ENCODE data around the gene GREB1L. TPM values are rescaled to one million over a fixed set of nuclear protein-coding genes. Genes with fewer than 3 reads are reported as not detected.

The GREB1L gene
- polyA plus RNA-seq, 1 donor (not counting 4 experiments of a cell fraction or from before 2014, with no cell fraction given) = 5.5 TPM

- dilution Hi-C loops (cut with MboI; ENCODE audit: extremely low pct_ligation_motif_present, low sequenced_read_pairs) = no loop called here
- FAIRE-seq (no peak), DNase-seq (ENCODE audit: low read depth, low spot score) (no peak)
- H3K36me3 ChIP-seq (ENCODE audit: control insufficient read depth in 2 of 2, extremely low read depth in 1 of 2, insufficient read depth in 2 of 2, low read length in 2 of 2) = no peaks in the 10 kb centered on the region
- no peaks in the 10 kb centered on the region for H4K20me1 ChIP-seq (ENCODE audit: control insufficient read depth, extremely low read depth, insufficient read depth, low read length)
- H3K4me3 ChIP-seq (ENCODE audit: control insufficient read depth in 2 of 3, extremely low read depth in 1 of 3, insufficient read depth in 2 of 3, low read depth in 1 of 3, low read length in 3 of 3) = no peak overlapping the region
- no peak overlapping the region for H3K9ac ChIP-seq (ENCODE audit: control insufficient read depth, extremely low read depth, insufficient read depth, low read length)
- H3K4me1 ChIP-seq (ENCODE audit: control insufficient read depth, extremely low read depth, insufficient read depth, low read length) = peaks cover 2% of the 10 kb centered on the region
- TF ChIP-seq, protein P1, sequence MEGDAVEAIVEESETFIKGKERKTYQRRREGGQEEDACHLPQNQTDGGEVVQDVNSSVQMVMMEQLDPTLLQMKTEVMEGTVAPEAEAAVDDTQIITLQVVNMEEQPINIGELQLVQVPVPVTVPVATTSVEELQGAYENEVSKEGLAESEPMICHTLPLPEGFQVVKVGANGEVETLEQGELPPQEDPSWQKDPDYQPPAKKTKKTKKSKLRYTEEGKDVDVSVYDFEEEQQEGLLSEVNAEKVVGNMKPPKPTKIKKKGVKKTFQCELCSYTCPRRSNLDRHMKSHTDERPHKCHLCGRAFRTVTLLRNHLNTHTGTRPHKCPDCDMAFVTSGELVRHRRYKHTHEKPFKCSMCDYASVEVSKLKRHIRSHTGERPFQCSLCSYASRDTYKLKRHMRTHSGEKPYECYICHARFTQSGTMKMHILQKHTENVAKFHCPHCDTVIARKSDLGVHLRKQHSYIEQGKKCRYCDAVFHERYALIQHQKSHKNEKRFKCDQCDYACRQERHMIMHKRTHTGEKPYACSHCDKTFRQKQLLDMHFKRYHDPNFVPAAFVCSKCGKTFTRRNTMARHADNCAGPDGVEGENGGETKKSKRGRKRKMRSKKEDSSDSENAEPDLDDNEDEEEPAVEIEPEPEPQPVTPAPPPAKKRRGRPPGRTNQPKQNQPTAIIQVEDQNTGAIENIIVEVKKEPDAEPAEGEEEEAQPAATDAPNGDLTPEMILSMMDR (optimal IDR thresholded peaks at IDR 0.05 in 1 of 3, IDR thresholded peaks at IDR 0.05 in 1 of 3, conservative IDR thresholded peaks at IDR 0.05 in 1 of 3; ENCODE audit: extremely low read depth in 1 of 3, insufficient read depth in 2 of 3, low read length in 3 of 3) = no peak
- TF ChIP-seq EZH2 (IDR thresholded peaks at IDR 0.05; ENCODE audit: low read length) = no peak
- no peaks in the 10 kb centered on the region for H3K27me3 ChIP-seq (ENCODE audit: control insufficient read depth, extremely low read depth, insufficient read depth, low read length)
- H3K4me2 ChIP-seq (ENCODE audit: control insufficient read depth, extremely low read depth, insufficient read depth, low read depth, low read length) = no peak overlapping the region
- H3K9me3 ChIP-seq (ENCODE audit: control insufficient read depth, low read depth, low read length) = no peaks in the 10 kb centered on the region
- no peaks in the 10 kb centered on the region for H3K9me1 ChIP-seq (ENCODE audit: control insufficient read depth, extremely low read depth, insufficient read depth, low read length)
- no peak overlapping the region for H3K27ac ChIP-seq (ENCODE audit: control insufficient read depth, insufficient read depth, low read length)
- H3K79me2 ChIP-seq (ENCODE audit: control insufficient read depth, insufficient read depth, low read length) = no peaks in the 10 kb centered on the region
- H2AFZ ChIP-seq (ENCODE audit: control insufficient read depth, low read length) = no peak overlapping the region
Measured at GRCh38 chr18:21257386-21257785, 15.4 kb downstream of the GREB1L start.

GRCh38 chr18:21260621-21261020 is 18.6 kb downstream of the GREB1L start:
- no peaks in the 10 kb centered on the region for H3K9me1 ChIP-seq (ENCODE audit: control insufficient read depth, extremely low read depth, insufficient read depth, low read length)
- FAIRE-seq = no peak
- H3K4me2 ChIP-seq (ENCODE audit: control insufficient read depth, extremely low read depth, insufficient read depth, low read depth, low read length) = no peak overlapping the region
- DNase-seq (ENCODE audit: low read depth, low spot score) = no peak
- no peak overlapping the region for H3K4me3 ChIP-seq (ENCODE audit: control insufficient read depth in 2 of 3, extremely low read depth in 1 of 3, insufficient read depth in 2 of 3, low read depth in 1 of 3, low read length in 3 of 3)
- no peak overlapping the region for H3K27ac ChIP-seq (ENCODE audit: control insufficient read depth, insufficient read depth, low read length)
- no peaks in the 10 kb centered on the region for H3K27me3 ChIP-seq (ENCODE audit: control insufficient read depth, extremely low read depth, insufficient read depth, low read length)
- TF ChIP-seq, protein P1 (optimal IDR thresholded peaks at IDR 0.05 in 1 of 3, IDR thresholded peaks at IDR 0.05 in 1 of 3, conservative IDR thresholded peaks at IDR 0.05 in 1 of 3; ENCODE audit: extremely low read depth in 1 of 3, insufficient read depth in 2 of 3, low read length in 3 of 3) = no peak
- TF ChIP-seq EZH2 (IDR thresholded peaks at IDR 0.05; ENCODE audit: low read length) = no peak
- H4K20me1 ChIP-seq (ENCODE audit: control insufficient read depth, extremely low read depth, insufficient read depth, low read length) = no peaks in the 10 kb centered on the region
- H3K9me3 ChIP-seq (ENCODE audit: control insufficient read depth, low read depth, low read length) = no peaks in the 10 kb centered on the region
- no peaks in the 10 kb centered on the region for H3K79me2 ChIP-seq (ENCODE audit: control insufficient read depth, insufficient read depth, low read length)
- H3K9ac ChIP-seq (ENCODE audit: control insufficient read depth, extremely low read depth, insufficient read depth, low read length) = no peak overlapping the region
- dilution Hi-C loops (cut with MboI; ENCODE audit: extremely low pct_ligation_motif_present, low sequenced_read_pairs) = no loop called here
- H3K4me1 ChIP-seq (ENCODE audit: control insufficient read depth, extremely low read depth, insufficient read depth, low read length) = peaks cover 2% of the 10 kb centered on the region
- no peaks in the 10 kb centered on the region for H3K36me3 ChIP-seq (ENCODE audit: control insufficient read depth in 2 of 2, extremely low read depth in 1 of 2, insufficient read depth in 2 of 2, low read length in 2 of 2)
- no peak overlapping the region for H2AFZ ChIP-seq (ENCODE audit: control insufficient read depth, low read length)

Measured in keratinocyte (primary cell).